Measurements from ENCODE around the gene C10orf53.
"Not testable (repeated sequence)": the region's sequence is repeated elsewhere in the genome, so short reads cannot be mapped to it uniquely, and the experiment has no call there.

C10orf53 gene

DNA sequence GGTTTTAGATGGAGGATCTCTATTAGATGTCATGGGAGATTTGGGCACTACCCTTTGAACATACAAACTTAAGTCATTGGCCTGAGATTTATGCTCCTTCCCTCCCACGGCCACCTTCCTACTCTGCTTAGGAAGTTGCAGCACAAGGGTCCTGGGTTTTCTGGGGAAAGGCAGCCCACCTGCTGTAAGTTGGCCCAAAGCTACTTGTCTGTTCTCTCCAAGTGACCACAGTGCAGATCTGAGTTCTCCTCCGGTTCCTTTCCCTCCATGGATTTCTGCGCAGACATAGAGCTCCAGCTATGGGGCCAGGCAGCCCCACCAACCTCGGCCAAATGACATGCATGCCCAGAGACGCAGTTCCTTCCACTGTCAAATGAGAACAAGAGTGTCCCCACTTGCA, 12.8 kb upstream of the C10orf53 start:
- TF ChIP-seq CTCF (conservative IDR thresholded peaks at IDR 0.05; ENCODE audit: control insufficient read depth, insufficient read depth, low read depth, low read length), result no peak
- DNase-seq (ENCODE audit: low read depth), result no peak
- H3K4me3 ChIP-seq (ENCODE audit: control insufficient read depth, low read depth, low read length), result no peak overlapping the region

GRCh38 chr10:49667991-49668390, 11.5 kb upstream of the C10orf53 start:
- no peak for TF ChIP-seq CTCF (conservative IDR thresholded peaks at IDR 0.05; ENCODE audit: control insufficient read depth, insufficient read depth, low read depth, low read length)
- H3K4me3 ChIP-seq (ENCODE audit: control insufficient read depth, low read depth, low read length), result no peak overlapping the region
- no peak for DNase-seq (ENCODE audit: low read depth)

DNA sequence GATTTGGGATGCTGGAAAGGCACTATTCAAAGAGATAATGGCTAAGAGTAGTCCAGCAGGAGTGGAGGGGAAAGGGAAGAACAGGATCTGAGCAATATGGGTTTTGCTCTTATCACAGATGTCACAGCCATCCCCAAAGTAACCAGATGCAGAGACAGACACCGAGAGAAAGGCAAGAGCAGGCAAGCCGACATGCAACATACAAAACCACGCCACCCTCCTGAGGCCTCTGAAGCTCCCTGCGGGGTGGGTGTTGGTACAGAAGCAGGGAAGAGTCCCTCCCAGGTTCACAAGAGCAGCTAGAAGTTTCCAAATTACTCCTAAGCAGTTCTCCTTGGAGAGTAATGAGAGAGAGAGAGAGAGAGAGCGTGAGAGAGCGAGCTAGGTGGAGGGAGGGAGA, 10.8 kb upstream of the C10orf53 start:
- no peak overlapping the region for H3K4me3 ChIP-seq (ENCODE audit: control insufficient read depth, low read depth, low read length)
- no peak for TF ChIP-seq CTCF (conservative IDR thresholded peaks at IDR 0.05; ENCODE audit: control insufficient read depth, insufficient read depth, low read depth, low read length)
- no peak for DNase-seq (ENCODE audit: low read depth)

GRCh38 chr10:49678827-49679479, 498 bp upstream of the C10orf53 start:
- no peak overlapping the region for H3K4me3 ChIP-seq (ENCODE audit: control insufficient read depth, low read depth, low read length)

GRCh38 chr10:49682449-49682848, 3.0 kb downstream of the C10orf53 start:
- not testable (repeated sequence) for H3K4me3 ChIP-seq (ENCODE audit: control insufficient read depth, low read depth, low read length); DNase-seq (ENCODE audit: low read depth)

More at GRCh38 chr10:49678827-49679479, 498 bp upstream of the C10orf53 start:
- no peak for DNase-seq (ENCODE audit: low read depth)
- no peak for TF ChIP-seq CTCF (conservative IDR thresholded peaks at IDR 0.05; ENCODE audit: control insufficient read depth, insufficient read depth, low read depth, low read length)

DNA sequence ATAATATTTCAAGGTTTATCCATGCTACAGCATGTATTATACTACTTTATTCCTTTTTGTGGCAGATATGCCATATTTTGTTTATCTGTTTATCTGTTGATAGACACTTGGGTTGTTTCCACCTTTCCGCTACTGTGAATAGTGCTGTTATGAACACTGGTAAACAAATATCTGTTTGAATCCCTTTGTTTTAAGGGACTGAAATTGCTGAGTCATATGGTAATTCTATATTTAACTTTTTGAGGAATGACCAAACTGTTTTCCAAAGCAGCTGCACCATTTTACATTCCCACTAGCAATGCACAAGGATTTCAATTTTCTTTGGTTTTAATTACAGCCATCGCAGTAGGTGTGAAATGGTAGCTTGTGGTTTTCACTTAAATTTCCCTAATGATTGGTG, 3.4 kb downstream of the C10orf53 start:
- DNase-seq (ENCODE audit: low read depth), result no peak
- no peak overlapping the region for H3K4me3 ChIP-seq (ENCODE audit: control insufficient read depth, low read depth, low read length)
- no peak for TF ChIP-seq CTCF (conservative IDR thresholded peaks at IDR 0.05; ENCODE audit: control insufficient read depth, insufficient read depth, low read depth, low read length)

GRCh38 chr10:49686651-49687050, 7.2 kb downstream of the C10orf53 start:
- no peak for TF ChIP-seq CTCF (conservative IDR thresholded peaks at IDR 0.05; ENCODE audit: control insufficient read depth, insufficient read depth, low read depth, low read length)
- H3K4me3 ChIP-seq (ENCODE audit: control insufficient read depth, low read depth, low read length), result no peak overlapping the region
- DNase-seq (ENCODE audit: low read depth), result no peak
